IMR-90 (cell line): ENCODE results near the gene DCUN1D3.

Experiments used
- BHLHE40 ChIP-seq: fragments of 150-350 bp; IDR thresholded peaks from 2 replicates; pipeline ENCODE4 v1.6.1; 2016; ENCODE audit warnings: mild to moderate bottlenecking, low read depth, low read length
- CTCF ChIP-seq: conservative IDR thresholded peaks from 2 replicates; pipeline ENCODE4 v1.5.1; 2012; ENCODE audit warnings: mild to moderate bottlenecking, low read depth, low read length, improper control_type of control experiment
- ELK1 ChIP-seq: fragments of 150-350 bp; IDR thresholded peaks from 2 replicates; pipeline ENCODE4 v1.6.1; 2016; ENCODE audit warnings: low read depth, mild to moderate bottlenecking, low read length, moderate library complexity, borderline replicate concordance
- MAFK ChIP-seq: IDR thresholded peaks from 2 replicates; pipeline ENCODE4 v1.6.1; 2012; ENCODE audit warnings: low read depth, low read length, improper control_type of control experiment
- POLR2A ChIP-seq: IDR thresholded peaks from 2 replicates; pipeline ENCODE4 v1.6.1; 2012; ENCODE audit warnings: mild to moderate bottlenecking, low read depth, low read length
- SMC3 ChIP-seq: fragments of 150-350 bp; IDR thresholded peaks from 2 replicates; pipeline ENCODE4 v1.6.1; 2016; ENCODE audit warnings: low read depth, mild to moderate bottlenecking, antibody characterized with exemption, low read length, moderate library complexity

GRCh38 chr16:20879175-20880040, 20.8 kb downstream of the DCUN1D3 start:
- TF ChIP-seq CTCF (no peak), MAFK (0 out of 2 replicates have a peak, but pooled peaks have one; percentile 6), POLR2A (no peak), SMC3 (no peak), ELK1 (no peak), BHLHE40 (no peak)
